Measurements from ENCODE around the gene LRIT1. TPM values are rescaled to one million over a fixed set of nuclear protein-coding genes. Genes with fewer than 3 reads are reported as not detected.

LRIT1 gene
- polyA plus RNA-seq, 1 donor (not counting 4 experiments of a cell fraction or from before 2014, with no cell fraction given) = not detected

- dilution Hi-C loops (cut with MboI; ENCODE audit: extremely low pct_ligation_motif_present, low sequenced_read_pairs) = no loop called here
- TF ChIP-seq EZH2 (IDR thresholded peaks at IDR 0.05; ENCODE audit: low read length) = no peak
- TF ChIP-seq, protein P1, sequence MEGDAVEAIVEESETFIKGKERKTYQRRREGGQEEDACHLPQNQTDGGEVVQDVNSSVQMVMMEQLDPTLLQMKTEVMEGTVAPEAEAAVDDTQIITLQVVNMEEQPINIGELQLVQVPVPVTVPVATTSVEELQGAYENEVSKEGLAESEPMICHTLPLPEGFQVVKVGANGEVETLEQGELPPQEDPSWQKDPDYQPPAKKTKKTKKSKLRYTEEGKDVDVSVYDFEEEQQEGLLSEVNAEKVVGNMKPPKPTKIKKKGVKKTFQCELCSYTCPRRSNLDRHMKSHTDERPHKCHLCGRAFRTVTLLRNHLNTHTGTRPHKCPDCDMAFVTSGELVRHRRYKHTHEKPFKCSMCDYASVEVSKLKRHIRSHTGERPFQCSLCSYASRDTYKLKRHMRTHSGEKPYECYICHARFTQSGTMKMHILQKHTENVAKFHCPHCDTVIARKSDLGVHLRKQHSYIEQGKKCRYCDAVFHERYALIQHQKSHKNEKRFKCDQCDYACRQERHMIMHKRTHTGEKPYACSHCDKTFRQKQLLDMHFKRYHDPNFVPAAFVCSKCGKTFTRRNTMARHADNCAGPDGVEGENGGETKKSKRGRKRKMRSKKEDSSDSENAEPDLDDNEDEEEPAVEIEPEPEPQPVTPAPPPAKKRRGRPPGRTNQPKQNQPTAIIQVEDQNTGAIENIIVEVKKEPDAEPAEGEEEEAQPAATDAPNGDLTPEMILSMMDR (optimal IDR thresholded peaks at IDR 0.05 in 1 of 3, IDR thresholded peaks at IDR 0.05 in 1 of 3, conservative IDR thresholded peaks at IDR 0.05 in 1 of 3; ENCODE audit: extremely low read depth in 1 of 3, insufficient read depth in 2 of 3, low read length in 3 of 3) = no peak
- Histone ChIP-seq H3K9me1 (ENCODE audit: control insufficient read depth, extremely low read depth, insufficient read depth, low read length) (no peaks in the 10 kb centered on the region), H4K20me1 (ENCODE audit: control insufficient read depth, extremely low read depth, insufficient read depth, low read length) (no peaks in the 10 kb centered on the region), H3K79me2 (ENCODE audit: control insufficient read depth, insufficient read depth, low read length) (no peaks in the 10 kb centered on the region), H2AFZ (ENCODE audit: control insufficient read depth, low read length) (no peak overlapping the region), H3K9me3 (ENCODE audit: control insufficient read depth, low read depth, low read length) (no peaks in the 10 kb centered on the region), H3K36me3 (ENCODE audit: control insufficient read depth in 2 of 2, extremely low read depth in 1 of 2, insufficient read depth in 2 of 2, low read length in 2 of 2) (no peaks in the 10 kb centered on the region), H3K4me1 (ENCODE audit: control insufficient read depth, extremely low read depth, insufficient read depth, low read length) (peaks cover 14% of the 10 kb centered on the region), H3K4me3 (ENCODE audit: control insufficient read depth in 2 of 3, extremely low read depth in 1 of 3, insufficient read depth in 2 of 3, low read depth in 1 of 3, low read length in 3 of 3) (no peak overlapping the region), H3K4me2 (ENCODE audit: control insufficient read depth, extremely low read depth, insufficient read depth, low read depth, low read length) (no peak overlapping the region), H3K27ac (ENCODE audit: control insufficient read depth, insufficient read depth, low read length) (no peak overlapping the region), H3K27me3 (ENCODE audit: control insufficient read depth, extremely low read depth, insufficient read depth, low read length) (peaks cover 23% of the 10 kb centered on the region), H3K9ac (ENCODE audit: control insufficient read depth, extremely low read depth, insufficient read depth, low read length) (no peak overlapping the region)
- DNase-seq (ENCODE audit: low read depth, low spot score) = no peak
- FAIRE-seq = no peak
Measured at GRCh38 chr10:84190621-84191020, 50.7 kb downstream of the LRIT1 start.

DNA sequence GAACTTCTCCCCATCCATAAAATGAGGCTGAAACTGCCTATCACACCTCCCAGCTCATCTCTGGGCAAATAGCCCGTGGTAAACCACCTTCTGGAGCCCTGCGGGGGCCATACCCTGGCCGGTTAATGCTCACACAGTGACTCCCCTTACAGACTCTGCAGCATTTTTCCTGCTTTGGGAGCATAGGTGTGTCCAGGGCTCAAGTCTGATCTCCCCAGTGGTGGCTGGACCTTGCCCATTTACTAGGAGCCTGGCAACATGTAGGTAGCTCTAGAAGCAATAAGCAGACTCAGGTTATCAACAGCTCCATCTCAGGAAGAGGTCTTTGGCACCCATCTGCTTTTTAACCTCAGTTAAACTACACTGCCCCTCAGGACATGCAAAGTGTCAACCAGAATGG, 52.5 kb downstream of the LRIT1 start:
- Histone ChIP-seq H3K36me3 (ENCODE audit: control insufficient read depth in 2 of 2, extremely low read depth in 1 of 2, insufficient read depth in 2 of 2, low read length in 2 of 2) (no peaks in the 10 kb centered on the region), H3K9ac (ENCODE audit: control insufficient read depth, extremely low read depth, insufficient read depth, low read length) (no peak overlapping the region), H3K4me2 (ENCODE audit: control insufficient read depth, extremely low read depth, insufficient read depth, low read depth, low read length) (no peak overlapping the region), H3K9me3 (ENCODE audit: control insufficient read depth, low read depth, low read length) (no peaks in the 10 kb centered on the region), H3K9me1 (ENCODE audit: control insufficient read depth, extremely low read depth, insufficient read depth, low read length) (no peaks in the 10 kb centered on the region), H4K20me1 (ENCODE audit: control insufficient read depth, extremely low read depth, insufficient read depth, low read length) (no peaks in the 10 kb centered on the region), H2AFZ (ENCODE audit: control insufficient read depth, low read length) (no peak overlapping the region), H3K27ac (ENCODE audit: control insufficient read depth, insufficient read depth, low read length) (no peak overlapping the region), H3K27me3 (ENCODE audit: control insufficient read depth, extremely low read depth, insufficient read depth, low read length) (peaks cover 6% of the 10 kb centered on the region), H3K79me2 (ENCODE audit: control insufficient read depth, insufficient read depth, low read length) (no peaks in the 10 kb centered on the region), H3K4me3 (ENCODE audit: control insufficient read depth in 2 of 3, extremely low read depth in 1 of 3, insufficient read depth in 2 of 3, low read depth in 1 of 3, low read length in 3 of 3) (no peak overlapping the region), H3K4me1 (ENCODE audit: control insufficient read depth, extremely low read depth, insufficient read depth, low read length) (peaks cover 8% of the 10 kb centered on the region)
- DNase-seq (ENCODE audit: low read depth, low spot score) (no peak), FAIRE-seq (no peak)
- TF ChIP-seq, protein P1 (optimal IDR thresholded peaks at IDR 0.05 in 1 of 3, IDR thresholded peaks at IDR 0.05 in 1 of 3, conservative IDR thresholded peaks at IDR 0.05 in 1 of 3; ENCODE audit: extremely low read depth in 1 of 3, insufficient read depth in 2 of 3, low read length in 3 of 3) = no peak
- no peak for TF ChIP-seq EZH2 (IDR thresholded peaks at IDR 0.05; ENCODE audit: low read length)
- dilution Hi-C loops (cut with MboI; ENCODE audit: extremely low pct_ligation_motif_present, low sequenced_read_pairs) = no loop called here
